H1 (cell line): Measurements from ENCODE around the gene TPM1.

Experiments used
- CEBPB ChIP-seq: IDR thresholded peaks from 2 replicates; pipeline ENCODE4 v1.6.1; 2012; ENCODE audit warnings: low read depth, low read length
- POLR2A ChIP-seq, 2 experiments: IDR thresholded peaks; 1 replicate in 1 of 2; 2 replicates in 1 of 2; pipeline ENCODE4 v1.6.1; 2011; ENCODE audit warnings: low read depth in 2 of 2, low read length in 2 of 2, mild to moderate bottlenecking in 2 of 2; ENCODE audit errors: control extremely low read depth in 1 of 2
- SIN3A ChIP-seq, 2 experiments: IDR thresholded peaks in 1 of 2; conservative IDR thresholded peaks in 1 of 2; 2 replicates each; pipeline ENCODE4 v1.6.1; 2011 to 2012; ENCODE audit warnings: low read length in 2 of 2, improper control_type of control experiment in 1 of 2, low read depth in 1 of 2, mild to moderate bottlenecking in 1 of 2
- TF ChIP-seq, protein P1 (sequence below), 3 experiments: IDR thresholded peaks; 1 replicate in 2 of 3; 2 replicates in 1 of 3; pipeline versions ENCODE4 v1.5.1 to v1.6.1; 2011; ENCODE audit warnings: low read length in 3 of 3, mild to moderate bottlenecking in 3 of 3, inconsistent platforms in 2 of 3, low read depth in 1 of 3, moderate library complexity in 1 of 3; ENCODE audit not compliant: insufficient read depth in 1 of 3; ENCODE audit errors: control extremely low read depth in 1 of 3

DNA sequence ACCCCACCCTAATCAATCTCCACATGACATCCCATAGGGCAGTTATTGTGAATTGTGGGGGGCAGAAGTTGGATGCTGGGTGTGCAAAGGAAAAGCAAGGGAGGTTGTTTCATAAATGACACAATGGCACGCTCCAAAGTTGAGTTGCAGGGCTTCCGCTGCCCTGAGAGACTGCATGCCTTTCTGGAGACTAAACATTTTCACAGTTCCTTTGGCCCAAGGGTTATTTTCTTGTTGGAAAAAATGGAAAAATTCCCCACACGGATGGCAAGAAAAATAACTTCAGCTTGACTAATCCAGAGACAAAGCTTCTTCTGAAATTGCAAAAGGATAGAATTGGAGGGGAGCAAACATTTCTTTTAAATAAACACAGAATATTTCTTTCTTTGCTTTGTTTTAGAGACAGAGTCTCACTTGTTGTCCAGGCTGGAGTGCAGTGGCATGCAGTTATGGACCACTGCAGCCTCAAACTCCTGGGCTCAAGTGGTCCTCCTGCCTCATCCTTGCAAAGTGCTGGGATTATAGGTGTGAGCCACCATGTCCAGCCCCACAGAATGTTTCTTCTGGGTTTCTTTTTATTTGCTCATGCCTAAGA is 19.1 kb upstream of the TPM1 start:
- no peak for TF ChIP-seq SIN3A (conservative IDR thresholded peaks at IDR 0.05 in 1 of 2, IDR thresholded peaks at IDR 0.05 in 1 of 2; ENCODE audit: low read depth in 1 of 2, low read length in 2 of 2)
- TF ChIP-seq, protein P1, sequence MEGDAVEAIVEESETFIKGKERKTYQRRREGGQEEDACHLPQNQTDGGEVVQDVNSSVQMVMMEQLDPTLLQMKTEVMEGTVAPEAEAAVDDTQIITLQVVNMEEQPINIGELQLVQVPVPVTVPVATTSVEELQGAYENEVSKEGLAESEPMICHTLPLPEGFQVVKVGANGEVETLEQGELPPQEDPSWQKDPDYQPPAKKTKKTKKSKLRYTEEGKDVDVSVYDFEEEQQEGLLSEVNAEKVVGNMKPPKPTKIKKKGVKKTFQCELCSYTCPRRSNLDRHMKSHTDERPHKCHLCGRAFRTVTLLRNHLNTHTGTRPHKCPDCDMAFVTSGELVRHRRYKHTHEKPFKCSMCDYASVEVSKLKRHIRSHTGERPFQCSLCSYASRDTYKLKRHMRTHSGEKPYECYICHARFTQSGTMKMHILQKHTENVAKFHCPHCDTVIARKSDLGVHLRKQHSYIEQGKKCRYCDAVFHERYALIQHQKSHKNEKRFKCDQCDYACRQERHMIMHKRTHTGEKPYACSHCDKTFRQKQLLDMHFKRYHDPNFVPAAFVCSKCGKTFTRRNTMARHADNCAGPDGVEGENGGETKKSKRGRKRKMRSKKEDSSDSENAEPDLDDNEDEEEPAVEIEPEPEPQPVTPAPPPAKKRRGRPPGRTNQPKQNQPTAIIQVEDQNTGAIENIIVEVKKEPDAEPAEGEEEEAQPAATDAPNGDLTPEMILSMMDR (IDR thresholded peaks at IDR 0.05; ENCODE audit: control extremely low read depth in 1 of 3, insufficient read depth in 1 of 3, low read depth in 1 of 3, low read length in 3 of 3) = no peak
- no peak for TF ChIP-seq POLR2A (IDR thresholded peaks at IDR 0.05; ENCODE audit: control extremely low read depth in 1 of 2, low read depth in 2 of 2, low read length in 2 of 2)
- TF ChIP-seq CEBPB = no peak
